ENCODE data around the gene CPT1C. TPM values are rescaled to one million over a fixed set of nuclear protein-coding genes. Genes with fewer than 3 reads are reported as not detected.

The CPT1C gene
- total RNA-seq, 2 donors from 2014 or later: 4.1 to 4.3 TPM

GRCh38 chr19:49752701-49753100 is 61.8 kb downstream of the CPT1C start:
- ATAC-seq (no peak), DNase-seq (ENCODE audit: low spot score in 2 of 2) (no peak)
- Mint-ChIP-seq H3K9me3 (peaks cover 0 to 9% of the 10 kb centered on the region in 2 donors), H3K27ac (no peak overlapping the region), H3K36me3 (peaks cover 0 to 8% of the 10 kb centered on the region in 2 donors)

- H3K9me3 Mint-ChIP-seq: peaks cover 0 to 6% of the 10 kb centered on the region in 2 donors
- H3K27ac Mint-ChIP-seq: no peak overlapping the region
- peaks cover 0 to 8% of the 10 kb centered on the region in 2 donors for H3K36me3 Mint-ChIP-seq
- no peak for DNase-seq (ENCODE audit: low spot score in 2 of 2)
- ATAC-seq: no peak
These were observed 65.0 kb downstream of the CPT1C start for GRCh38 chr19:49755956-49756355.

GRCh38 chr19:49758292-49758691 is 67.4 kb downstream of the CPT1C start:
- no peak for DNase-seq (ENCODE audit: low spot score in 2 of 2)
- Mint-ChIP-seq H3K9me3 (peaks cover 0 to 6% of the 10 kb centered on the region in 2 donors), H3K27ac (peak overlapping the region in 1 of 2 donors; percentile 48), H3K36me3 (peaks cover 0 to 8% of the 10 kb centered on the region in 2 donors)
- no peak for ATAC-seq

GRCh38 chr19:49761249-49761624 is 70.3 kb downstream of the CPT1C start:
- peak overlapping the region in 1 of 2 donors; percentile 84 for H3K27ac Mint-ChIP-seq
- no peak for ATAC-seq
- H3K36me3 Mint-ChIP-seq: no peaks in the 10 kb centered on the region
- no peaks in the 10 kb centered on the region for H3K9me3 Mint-ChIP-seq
- no peak for DNase-seq (ENCODE audit: low spot score in 2 of 2)

- peak overlapping the region; percentile 74 to 84 for H3K27ac Mint-ChIP-seq
- DNase-seq (ENCODE audit: low spot score in 2 of 2): no peak
- ATAC-seq: no peak
These were observed 70.9 kb downstream of the CPT1C start for GRCh38 chr19:49761625-49762311.

GRCh38 chr19:49763230-49763629 is 72.3 kb downstream of the CPT1C start, which contains the start of gene TSKS:
TSS of gene TSKS (minus strand) at chr19:49763306. CDS start at chr19:49763247, 59 bp downstream.
- DNase-seq (ENCODE audit: low spot score in 2 of 2): no peak
- ATAC-seq: no peak
- no peaks in the 10 kb centered on the region for H3K9me3 Mint-ChIP-seq
- H3K27ac Mint-ChIP-seq: peak within 1 kb of the TSS; percentile 74 to 77
- H3K36me3 Mint-ChIP-seq: peaks cover 0 to 5% of the 10 kb centered on the region in 2 donors

More at GRCh38 chr19:49761625-49762311, 70.9 kb downstream of the CPT1C start:
- Mint-ChIP-seq H3K36me3 (no peaks in the 10 kb centered on the region), H3K9me3 (no peaks in the 10 kb centered on the region)

Other genes starting within 250 kb of the CPT1C start
- gene SLC17A7, start 249.6 kb upstream of the CPT1C start, total RNA-seq: under 1 TPM; 0.20 to 0.33 TPM
- gene PIH1D1, start 239.3 kb upstream of the CPT1C start, total RNA-seq: 100 to 1,000 TPM in 1 of 2 donors, 10 to 100 TPM in 1; 92.9 to 184 TPM
- 10 to 100 TPM; 22.6 to 34.0 TPM for gene ALDH16A1, start 237.9 kb upstream of the CPT1C start, total RNA-seq
- gene FLT3LG, start 216.9 kb upstream of the CPT1C start, total RNA-seq: 10 to 100 TPM; 49.1 to 64.4 TPM
- 1,000 to 10,000 TPM; 4,147 to 5,288 TPM for gene RPL13A, start 203.5 kb upstream of the CPT1C start, total RNA-seq
- 1,000 to 10,000 TPM; 2,570 to 2,967 TPM for gene RPS11, start 194.7 kb upstream of the CPT1C start, total RNA-seq
- 10 to 100 TPM; 17.5 to 18.1 TPM for gene FCGRT, start 178.5 kb upstream of the CPT1C start, total RNA-seq
- gene RCN3, start 163.1 kb upstream of the CPT1C start, total RNA-seq: 10 to 100 TPM in 1 of 2 donors, 1 to 10 TPM in 1; 5.4 to 13.0 TPM
- gene NOSIP, start 110.6 kb upstream of the CPT1C start, total RNA-seq: 10 to 100 TPM; 90.7 to 96.1 TPM
- 10 to 100 TPM in 1 of 2 donors, 1 to 10 TPM in 1; 2.3 to 10.8 TPM for gene PRRG2, start 109.8 kb upstream of the CPT1C start, total RNA-seq
- gene PRR12, start 99.9 kb upstream of the CPT1C start, total RNA-seq: 10 to 100 TPM; 28.9 to 32.9 TPM
- gene RRAS, start 51.0 kb upstream of the CPT1C start, total RNA-seq: 10 to 100 TPM in 1 of 2 donors, 1 to 10 TPM in 1; 6.0 to 12.9 TPM
- gene SCAF1, start 48.9 kb upstream of the CPT1C start, total RNA-seq: 10 to 100 TPM; 49.8 to 57.4 TPM
- 100 to 1,000 TPM; 135 to 202 TPM for gene IRF3, start 25.3 kb upstream of the CPT1C start, total RNA-seq
- 10 to 100 TPM; 69.6 to 93.4 TPM for gene BCL2L12, start 25.2 kb upstream of the CPT1C start, total RNA-seq
- 100 to 1,000 TPM; 248 to 309 TPM for gene PRMT1, start 13.8 kb upstream of the CPT1C start, total RNA-seq
- 1 to 10 TPM; 5.6 to 6.2 TPM for gene ADM5, start 1.5 kb upstream of the CPT1C start, total RNA-seq
- 1 to 10 TPM in 1 of 2 donors, under 1 TPM in 1; 0.57 to 1.9 TPM for gene TSKS, start 72.2 kb downstream of the CPT1C start, total RNA-seq
- gene AP2A1, start 75.9 kb downstream of the CPT1C start, total RNA-seq: 100 to 1,000 TPM in 1 of 2 donors, 10 to 100 TPM in 1; 79.0 to 137 TPM
- gene FUZ, start 122.2 kb downstream of the CPT1C start, total RNA-seq: 10 to 100 TPM; 14.8 to 24.8 TPM
- 10 to 100 TPM; 58.4 to 68.2 TPM for gene MED25, start 127.2 kb downstream of the CPT1C start, total RNA-seq
- gene PTOV1, start 160.0 kb downstream of the CPT1C start, total RNA-seq: 100 to 1,000 TPM; 110 TPM
- gene PNKP, start 176.5 kb downstream of the CPT1C start, total RNA-seq: 100 to 1,000 TPM in 1 of 2 donors, 10 to 100 TPM in 1; 90.6 to 119 TPM
- 10 to 100 TPM; 16.9 to 34.4 TPM for gene AKT1S1, start 186.2 kb downstream of the CPT1C start, total RNA-seq
- 10 to 100 TPM; 28.8 to 53.0 TPM for gene TBC1D17, start 186.6 kb downstream of the CPT1C start, total RNA-seq
- 10 to 100 TPM in 1 of 2 donors, 1 to 10 TPM in 1; 6.3 to 11.1 TPM for gene IL4I1, start 205.8 kb downstream of the CPT1C start, total RNA-seq
- 10 to 100 TPM in 1 of 2 donors, 1 to 10 TPM in 1; 7.7 to 13.2 TPM for gene ATF5, start 238.1 kb downstream of the CPT1C start, total RNA-seq
- gene NUP62, start 238.4 kb downstream of the CPT1C start, total RNA-seq: 100 to 1,000 TPM in 1 of 2 donors, 10 to 100 TPM in 1; 82.5 to 109 TPM

Measured in activated naive CD4-positive, alpha-beta T cell treated with anti-CD3 and anti-CD28 coated beads, Interleukin-2, amount 50 U/mL, for 72 hours (primary cell).